H1 (cell line): Measurements from ENCODE around the gene FSTL4. TPM values are rescaled to one million over a fixed set of nuclear protein-coding genes. Genes with fewer than 3 reads are reported as not detected.

Experiments
- CTCF ChIA-PET: fragments of 300-600 bp; sonication (Branson Sonifier 250); formaldehyde crosslinking; loops from one replicate; lab custom pipeline; 2021; ENCODE audit not compliant: partially characterized antibody; lab: Charles Lee
- POLR2A ChIA-PET: fragments of 300-600 bp; sonication (Branson Sonifier 250); formaldehyde crosslinking; loops from one replicate; lab custom pipeline; 2021; ENCODE audit warnings: inconsistent platforms; ENCODE audit not compliant: partially characterized antibody; lab: Charles Lee
- DNase-seq, 2 experiments: peaks; one replicate each; pipeline versions ENCODE4 v3.0.0 to v3.0.0-alpha.2; 2010 to 2022; ENCODE audit warnings: low spot score in 2 of 2, low read depth in 1 of 2, mixed read lengths in 1 of 2
- FAIRE-seq: peaks from 2 replicates; lab custom pipeline; 2011; peaks lifted over from hg19 to GRCh38; lab: Jason Lieb, UNC
- H2AFZ ChIP-seq: 2 replicates; pipeline ENCODE4 v1.8.1; 2012; ENCODE audit warnings: low read length, inconsistent platforms
- H2AK5ac ChIP-seq: 2 replicates; pipeline ENCODE4 v1.6.1; 2013; ENCODE audit warnings: low read depth, low read length
- H2BK120ac ChIP-seq: replicated peaks from 2 replicates; pipeline ENCODE3; 2013; ENCODE audit warnings: low read depth, low read length, inconsistent platforms
- H2BK12ac ChIP-seq: 2 replicates; pipeline ENCODE4 v1.6.1; 2013; ENCODE audit warnings: low read depth, low read length
- H2BK15ac ChIP-seq: 2 replicates; pipeline ENCODE4 v1.6.1; 2013; ENCODE audit warnings: low read length
- H2BK20ac ChIP-seq: 2 replicates; pipeline ENCODE4 v1.6.1; 2013; ENCODE audit warnings: low read length
- H2BK5ac ChIP-seq: 2 replicates; pipeline ENCODE4 v1.6.1; 2013; ENCODE audit warnings: low read depth, low read length
- H3K14ac ChIP-seq: 2 replicates; pipeline ENCODE4 v1.6.1; 2013; ENCODE audit warnings: inconsistent platforms; ENCODE audit not compliant: insufficient read length
- H3K18ac ChIP-seq: 2 replicates; pipeline ENCODE4 v1.6.1; 2013; ENCODE audit warnings: low read length; ENCODE audit errors: extremely low read depth
- H3K23ac ChIP-seq: 2 replicates; pipeline ENCODE4 v1.6.1; 2013; ENCODE audit warnings: inconsistent platforms; ENCODE audit not compliant: insufficient read length
- H3K23me2 ChIP-seq: 2 replicates; pipeline ENCODE4 v1.6.1; 2013; ENCODE audit warnings: low read depth, low read length
- H3K27ac ChIP-seq: 2 replicates; pipeline ENCODE4 v1.6.1; 2011; ENCODE audit warnings: low read depth, low read length, inconsistent platforms
- H3K27me3 ChIP-seq, 4 experiments: replicated peaks in 1 of 4; 1 replicate in 1 of 4; 2 replicates in 3 of 4; pipeline versions ENCODE4 v1.6.1 to v1.8.1; 2011 to 2013; ENCODE audit warnings: low read length in 3 of 4, mild to moderate bottlenecking in 3 of 4, inconsistent platforms in 2 of 4, mixed read lengths in 2 of 4, moderate library complexity in 1 of 4; ENCODE audit not compliant: control insufficient read depth in 3 of 4, insufficient read depth in 3 of 4; ENCODE audit errors: extremely low read depth in 1 of 4
- H3K36me3 ChIP-seq, 4 experiments: 2 replicates each; pipeline versions ENCODE4 v1.6.1 to v1.8.1; 2011 to 2013; ENCODE audit warnings: mild to moderate bottlenecking in 4 of 4, low read length in 3 of 4, moderate library complexity in 2 of 4, control low read depth in 1 of 4, inconsistent platforms in 1 of 4; ENCODE audit not compliant: insufficient read depth in 4 of 4, control insufficient read depth in 2 of 4
- H3K4ac ChIP-seq: replicated peaks from 2 replicates; pipeline ENCODE3; 2013; ENCODE audit warnings: low read length, low read depth, mixed read lengths, inconsistent platforms; ENCODE audit not compliant: insufficient read length
- H3K4me1 ChIP-seq, 4 experiments: replicated peaks in 1 of 4; 1 replicate in 1 of 4; 2 replicates in 3 of 4; pipeline versions ENCODE4 v1.6.1 to v1.8.1; 2011 to 2013; ENCODE audit warnings: low read length in 3 of 4, inconsistent platforms in 2 of 4, mixed read lengths in 1 of 4; ENCODE audit not compliant: insufficient read depth in 4 of 4, control insufficient read depth in 3 of 4
- H3K4me2 ChIP-seq, 2 experiments: 2 replicates each; pipeline versions ENCODE4 v1.6.1 to v1.8.1; 2011 to 2013; ENCODE audit warnings: low read depth in 2 of 2, low read length in 2 of 2, control low read depth in 1 of 2, inconsistent platforms in 1 of 2, mild to moderate bottlenecking in 1 of 2; ENCODE audit not compliant: insufficient read depth in 1 of 2
- H3K4me3 ChIP-seq, 4 experiments: fragments of 200-600, 300-600 bp in 1 of 4; sonication (generic), shearing (Covaris generic), sonication (Bioruptor Twin) in 1 of 4; 2 replicates each; pipeline versions ENCODE4 v1.5.1 to v1.8.1; 2011 to 2016; ENCODE audit warnings: low read length in 4 of 4, low read depth in 3 of 4, control low read depth in 2 of 4, inconsistent platforms in 2 of 4, mild to moderate bottlenecking in 2 of 4, mixed read lengths in 1 of 4, moderate library complexity in 1 of 4; ENCODE audit not compliant: insufficient read depth in 2 of 4; ENCODE audit errors: extremely low read depth in 1 of 4
- H3K56ac ChIP-seq: replicated peaks from 2 replicates; pipeline ENCODE3; 2013; ENCODE audit warnings: low read depth, mild to moderate bottlenecking, mixed read lengths, low read length, inconsistent platforms; ENCODE audit not compliant: insufficient read length
- H3K79me1 ChIP-seq: 2 replicates; pipeline ENCODE4 v1.6.1; 2013; ENCODE audit warnings: low read depth, low read length, control low read depth
- H3K79me2 ChIP-seq, 2 experiments: 2 replicates each; pipeline versions ENCODE4 v1.6.1 to v1.8.1; 2012 to 2013; ENCODE audit warnings: low read length in 2 of 2, mild to moderate bottlenecking in 2 of 2, inconsistent platforms in 1 of 2; ENCODE audit not compliant: insufficient read depth in 2 of 2, control insufficient read depth in 1 of 2
- H3K9ac ChIP-seq, 4 experiments: replicated peaks in 1 of 4; 1 replicate in 1 of 4; 2 replicates in 3 of 4; pipeline versions ENCODE4 v1.6.1 to v1.8.1; 2011 to 2013; ENCODE audit warnings: low read depth in 3 of 4, low read length in 3 of 4, control low read depth in 2 of 4, mild to moderate bottlenecking in 2 of 4, moderate library complexity in 2 of 4, inconsistent platforms in 1 of 4; ENCODE audit errors: extremely low read depth in 1 of 4
- H3K9me3 ChIP-seq, 2 experiments: 2 replicates each; pipeline versions ENCODE4 v1.6.1 to v1.8.1; 2012 to 2013; ENCODE audit warnings: mild to moderate bottlenecking in 2 of 2, moderate library complexity in 2 of 2, control low read depth in 1 of 2, inconsistent platforms in 1 of 2, low read depth in 1 of 2, low read length in 1 of 2, mixed read lengths in 1 of 2; ENCODE audit not compliant: insufficient read depth in 2 of 2
- H4K20me1 ChIP-seq, 2 experiments: replicated peaks in 1 of 2; 2 replicates each; pipeline versions ENCODE3 to v1.8.1; 2011 to 2013; ENCODE audit warnings: inconsistent platforms in 2 of 2, low read length in 2 of 2, mild to moderate bottlenecking in 1 of 2; ENCODE audit not compliant: insufficient read depth in 2 of 2, control insufficient read depth in 1 of 2
- H4K5ac ChIP-seq: 2 replicates; pipeline ENCODE4 v1.6.1; 2013; ENCODE audit warnings: low read length, low read depth, mixed read lengths, inconsistent platforms; ENCODE audit not compliant: insufficient read length
- H4K8ac ChIP-seq: 2 replicates; pipeline ENCODE4 v1.8.0; 2013; ENCODE audit warnings: mild to moderate bottlenecking, moderate library complexity, low read length, inconsistent platforms; ENCODE audit not compliant: insufficient read depth; ENCODE audit errors: extremely low read depth
- H4K91ac ChIP-seq: replicated peaks from 2 replicates; pipeline ENCODE3; 2013; ENCODE audit warnings: low read length, mixed read lengths, inconsistent platforms; ENCODE audit not compliant: insufficient read length
- BACH1 ChIP-seq: IDR thresholded peaks from 2 replicates; pipeline ENCODE4 v1.6.1; 2012; ENCODE audit warnings: low read length, improper control_type of control experiment
- CEBPB ChIP-seq: IDR thresholded peaks from 2 replicates; pipeline ENCODE4 v1.6.1; 2012; ENCODE audit warnings: low read depth, low read length
- EGR1 ChIP-seq: IDR thresholded peaks from 2 replicates; pipeline ENCODE4 v1.6.1; 2011; ENCODE audit warnings: low read depth, low read length, borderline replicate concordance
- NANOG ChIP-seq: IDR thresholded peaks from 2 replicates; pipeline ENCODE4 v1.6.1; 2011; ENCODE audit warnings: low read length, low read depth, mild to moderate bottlenecking, inconsistent platforms; ENCODE audit not compliant: insufficient read depth, poor library complexity, severe bottlenecking
- NRF1 ChIP-seq: IDR thresholded peaks from 2 replicates; pipeline ENCODE4 v1.6.1; 2011; ENCODE audit warnings: mild to moderate bottlenecking, low read depth, low read length, improper control_type of control experiment
- YY1 ChIP-seq: IDR thresholded peaks from 2 replicates; pipeline ENCODE4 v1.6.1; 2011; ENCODE audit warnings: low read depth, mild to moderate bottlenecking, low read length
- WGBS, 2 experiments: shearing (Covaris generic) in 1 of 2; methylation state at CpG; one replicate each; pipeline versions ENCODE4 v1.1.6 to v1.1.7; 2013 to 2015; ENCODE audit warnings: low lambda C conversion rate in 2 of 2, mixed read lengths in 2 of 2, inconsistent platforms in 1 of 2, low coverage in 1 of 2, missing lambda C conversion rate in 1 of 2; ENCODE audit not compliant: insufficient replicate concordance in 2 of 2, insufficient coverage in 1 of 2, insufficient read length in 1 of 2; ENCODE audit errors: extremely low coverage in 1 of 2, missing lambda C conversion rate in 1 of 2; 5-methylcytosine and 5-hydroxymethylcytosine counted together
- polyA plus RNA-seq, 7 experiments: library from polyadenylated mRNA; depleted of rRNA in 3 of 7; stranded (reverse) in 5 of 7; unstranded in 2 of 7; fragments of >200 nt in 5 of 7; fragments of 200-250 nt in 2 of 7; gene quantifications; 1 replicate in 5 of 7; 2 replicates in 1 of 7; 4 replicates in 1 of 7; pipeline versions ENCODE4 v1.2.1 to v1.2.3, GENCODE V29; 2011 to 2013; ENCODE audit warnings: missing spikeins in 2 of 7, mixed read lengths in 2 of 7
- total RNA-seq: library from RNA; stranded (reverse); fragmentation: NEBNext Ultra II Directional; extraction: Animal tissue kit (Norgen Biotek cat#: 25700); gene quantifications from 2 replicates; pipeline ENCODE4 v1.2.1, GENCODE V29; 2021

FSTL4 gene
- total and polyA plus RNA-seq, 2 of the 8 experiments (the other 6 are each of a cell fraction or from before 2014, with no cell fraction given), result 3.1 to 4.1 TPM

GRCh38 chr5:133304707-133305216, 307.6 kb downstream of the FSTL4 start:
- H4K91ac ChIP-seq, result no peak overlapping the region
- H3K36me3 ChIP-seq, result no peaks in the 10 kb centered on the region
- H3K4me1 ChIP-seq, result no peaks in the 10 kb centered on the region
- no peaks in the 10 kb centered on the region for H3K9me3 ChIP-seq
- ChIA-PET CTCF (interaction anchor here (0.8 to 12.9 kb wide), 5 partner anchors 12 to 175 kb away, joined by 3 to 116 read pairs (median 3); no protein-coding TSS in a partner anchor), POLR2A (interaction anchor here (1.4 kb wide), 1 partner anchor 12 kb away, joined by 6 read pairs; no protein-coding TSS in a partner anchor)
- H3K4me3 ChIP-seq, result no peak overlapping the region
- no peak overlapping the region for H2AFZ ChIP-seq
- no peak overlapping the region for H2BK20ac ChIP-seq
- no peak for FAIRE-seq
- no peaks in the 10 kb centered on the region for H3K79me1 ChIP-seq
- H2AK5ac ChIP-seq, result no peak overlapping the region; the same call in 1 of the 2 replicates
- no peak overlapping the region for H3K9ac ChIP-seq
- no peak overlapping the region for H3K56ac ChIP-seq
- H3K4me2 ChIP-seq, result no peak overlapping the region
- no peak for DNase-seq
- no peak overlapping the region for H3K18ac ChIP-seq
- H3K23ac ChIP-seq, result no peak overlapping the region
- H2BK15ac ChIP-seq, result no peak overlapping the region
- H2BK120ac ChIP-seq, result no peak overlapping the region
- no peaks in the 10 kb centered on the region for H3K79me2 ChIP-seq
- H4K8ac ChIP-seq, result no peak overlapping the region
- H3K27me3 ChIP-seq, result no peaks in the 10 kb centered on the region
- no peaks in the 10 kb centered on the region for H4K20me1 ChIP-seq
- no peak overlapping the region; the same call in 1 of the 2 replicates for H2BK5ac ChIP-seq
- H2BK12ac ChIP-seq, result no peak overlapping the region
- H3K14ac ChIP-seq, result no peak overlapping the region
- H4K5ac ChIP-seq, result no peak overlapping the region
- 100% methylated on average over 2 of the region's 2 CpGs; no CpG with 5 or more reads in 1 of the 2 experiments for WGBS, 2 experiments
- H3K4ac ChIP-seq, result no peak overlapping the region
- no peaks in the 10 kb centered on the region for H3K23me2 ChIP-seq
- no peak overlapping the region for H3K27ac ChIP-seq
- TF ChIP-seq NANOG, result no peak
- no peak for TF ChIP-seq NRF1
- no peak for TF ChIP-seq BACH1
- no peak for TF ChIP-seq EGR1
- no peak for TF ChIP-seq CEBPB
- TF ChIP-seq YY1, result no peak
